IMR-90 (cell line): Measurements from ENCODE around the gene CD274. TPM values are rescaled to one million over a fixed set of nuclear protein-coding genes. Genes with fewer than 3 reads are reported as not detected.

Experiments used
- ATAC-seq: fragments of 200-7000 bp; cut with Tn5 transposase; 2 replicates; pipeline ENCODE4 v1.9.1; 2020; ENCODE audit warnings: low read depth, mild to moderate bottlenecking, moderate library complexity
- BruUV-seq: library from RNA; stranded (reverse); fragments of 400-500 nt; replicated peaks from 2 replicates; lab custom pipeline; 2021; lab: Mats Ljungman, UMichigan
- CTCF ChIA-PET: fragments of 300-600 bp; formaldehyde crosslinking; extraction: SDS; loops from one replicate; lab custom pipeline; 2021; ENCODE audit warnings: antibody characterized with exemption; lab: Yijun Ruan, JAX
- POLR2A ChIA-PET: fragments of 300-600 bp; sonication (Branson Sonifier 250); formaldehyde crosslinking; loops from one replicate; lab custom pipeline; 2022; ENCODE audit warnings: antibody characterized with exemption; ENCODE audit not compliant: unreplicated experiment; lab: Charles Lee
- DNase-seq: peaks from one replicate; pipeline ENCODE4 v3.0.0; 2013
- H2AFZ ChIP-seq: replicated peaks from 2 replicates; pipeline ENCODE3; 2013; ENCODE audit warnings: low read length, mild to moderate bottlenecking; ENCODE audit not compliant: poor library complexity
- H2AK5ac ChIP-seq: 2 replicates; pipeline ENCODE4 v1.6.1; 2013; ENCODE audit warnings: low read depth, low read length, inconsistent platforms
- H2AK9ac ChIP-seq: replicated peaks from 2 replicates; pipeline ENCODE3; 2013; ENCODE audit warnings: mild to moderate bottlenecking, low read depth, low read length, moderate library complexity; ENCODE audit not compliant: poor library complexity
- H2BK120ac ChIP-seq: 2 replicates; pipeline ENCODE4 v1.6.1; 2013; ENCODE audit warnings: low read depth, low read length, inconsistent platforms
- H2BK15ac ChIP-seq: 3 replicates; pipeline ENCODE4 v1.6.1; 2013; ENCODE audit warnings: low read depth, low read length, inconsistent platforms
- H2BK20ac ChIP-seq: 2 replicates; pipeline ENCODE4 v1.6.1; 2013; ENCODE audit warnings: low read depth, mild to moderate bottlenecking, inconsistent platforms, low read length, moderate library complexity
- H2BK5ac ChIP-seq: 2 replicates; pipeline ENCODE4 v1.6.1; 2013; ENCODE audit warnings: mild to moderate bottlenecking, low read depth, low read length, inconsistent platforms; ENCODE audit not compliant: poor library complexity, severe bottlenecking
- H3K14ac ChIP-seq: replicated peaks from 2 replicates; pipeline ENCODE4 v1.6.1; 2013; ENCODE audit warnings: low read depth, low read length, inconsistent platforms
- H3K18ac ChIP-seq: 2 replicates; pipeline ENCODE4 v1.6.1; 2013; ENCODE audit warnings: low read depth, low read length, control low read depth
- H3K23ac ChIP-seq: 2 replicates; pipeline ENCODE4 v1.6.1; 2013; ENCODE audit warnings: low read depth, low read length, inconsistent platforms
- H3K27ac ChIP-seq: 2 replicates; pipeline ENCODE4 v1.5.1; 2013; ENCODE audit warnings: mild to moderate bottlenecking, control low read depth, low read length; ENCODE audit not compliant: insufficient read depth
- H3K27me3 ChIP-seq: 2 replicates; pipeline ENCODE4 v1.6.1; 2013; ENCODE audit warnings: low read length; ENCODE audit not compliant: control insufficient read depth, insufficient read depth
- H3K36me3 ChIP-seq: 2 replicates; pipeline ENCODE4 v1.6.1; 2013; ENCODE audit warnings: low read length, mixed read lengths; ENCODE audit not compliant: control insufficient read depth, insufficient read depth
- H3K4ac ChIP-seq: 2 replicates; pipeline ENCODE4 v1.6.1; 2013; ENCODE audit warnings: low read depth, low read length, inconsistent platforms
- H3K4me1 ChIP-seq: 2 replicates; pipeline ENCODE4 v1.6.1; 2013; ENCODE audit warnings: low read length, mixed read lengths; ENCODE audit not compliant: control insufficient read depth, insufficient read depth
- H3K4me2 ChIP-seq: 2 replicates; pipeline ENCODE4 v1.6.1; 2013; ENCODE audit warnings: low read depth, mild to moderate bottlenecking, control low read depth, low read length, moderate library complexity
- H3K4me3 ChIP-seq: 2 replicates; pipeline ENCODE4 v1.5.1; 2013; ENCODE audit warnings: low read depth, mild to moderate bottlenecking, control low read depth, low read length, moderate library complexity; ENCODE audit not compliant: insufficient read depth
- H3K56ac ChIP-seq: 2 replicates; pipeline ENCODE4 v1.6.1; 2013; ENCODE audit warnings: low read length, inconsistent platforms; ENCODE audit not compliant: insufficient read depth; ENCODE audit errors: extremely low read depth
- H3K79me1 ChIP-seq, 2 experiments: 2 replicates each; pipeline ENCODE4 v1.6.1; 2013; ENCODE audit warnings: low read length in 2 of 2, inconsistent platforms in 1 of 2, low read depth in 1 of 2
- H3K9ac ChIP-seq: 2 replicates; pipeline ENCODE4 v1.6.1; 2013; ENCODE audit warnings: low read depth, low read length, control low read depth
- H3K9me1 ChIP-seq: 2 replicates; pipeline ENCODE4 v1.6.1; 2013; ENCODE audit warnings: low read length, inconsistent platforms; ENCODE audit not compliant: insufficient read depth
- H3K9me3 ChIP-seq: 2 replicates; pipeline ENCODE4 v1.6.1; 2013; ENCODE audit warnings: low read length; ENCODE audit not compliant: control insufficient read depth, insufficient read depth
- H4K20me1 ChIP-seq: 2 replicates; pipeline ENCODE4 v1.6.1; 2013; ENCODE audit warnings: low read length, inconsistent platforms; ENCODE audit not compliant: insufficient read depth
- H4K5ac ChIP-seq: 2 replicates; pipeline ENCODE4 v1.6.1; 2013; ENCODE audit warnings: mild to moderate bottlenecking, low read depth, low read length, control low read depth
- H4K8ac ChIP-seq, 2 experiments: 2 replicates each; pipeline ENCODE4 v1.6.1; 2013; ENCODE audit warnings: low read depth in 2 of 2, low read length in 2 of 2, control low read depth in 1 of 2, inconsistent platforms in 1 of 2
- H4K91ac ChIP-seq: 2 replicates; pipeline ENCODE4 v1.6.1; 2013; ENCODE audit warnings: low read depth, low read length, inconsistent platforms; ENCODE audit not compliant: insufficient read depth
- BHLHE40 ChIP-seq: fragments of 150-350 bp; IDR thresholded peaks from 2 replicates; pipeline ENCODE4 v1.6.1; 2016; ENCODE audit warnings: mild to moderate bottlenecking, low read depth, low read length
- NFE2L2 ChIP-seq: fragments of 150-350 bp; IDR thresholded peaks from 2 replicates; pipeline ENCODE4 v1.6.1; 2016; ENCODE audit warnings: low read depth, mild to moderate bottlenecking, low read length
- WGBS, 2 experiments: methylation state at CpG; one replicate each; pipeline versions ENCODE4 v1.1.5 to v1.1.7; 2013; ENCODE audit warnings: missing lambda C conversion rate in 2 of 2; ENCODE audit not compliant: insufficient read length in 1 of 2; ENCODE audit errors: extremely low coverage in 2 of 2; 5-methylcytosine and 5-hydroxymethylcytosine counted together
- dilution Hi-C: fragments of 300-500 bp; cut with HindIII; formaldehyde crosslinking; loops from one replicate; pipeline ENCODE4 v1.14.3; 2018; ENCODE audit warnings: low sequenced_read_pairs; ENCODE audit not compliant: unreplicated experiment
- in situ Hi-C: fragments of 300-500 bp; cut with MboI; formaldehyde crosslinking; loops from 3 replicates; pipeline ENCODE4 v1.14.3; 2019; ENCODE audit warnings: low sequenced_read_pairs, inconsistent platforms, mixed read lengths
- intact Hi-C: fragments of 100-400 bp; cut with micrococcal nuclease; formaldehyde crosslinking; loops from 2 replicates; pipeline ENCODE4 v1.10.0; 2022
- polyA plus RNA-seq, 3 experiments: library from polyadenylated mRNA; depleted of rRNA; stranded (reverse); fragments of >200 nt; gene quantifications; 2 replicates each; pipeline ENCODE4 v1.2.3, GENCODE V29; 2012; ENCODE audit warnings: low replicate concordance in 1 of 3
- total RNA-seq: library from RNA; depleted of rRNA; stranded (reverse); fragments of >200 nt; gene quantifications from 2 replicates; pipeline ENCODE4 v1.2.3, GENCODE V29; 2012
- TF ChIP-seq, protein P1 (sequence below): conservative IDR thresholded peaks from 2 replicates; pipeline ENCODE4 v1.5.1; 2012; ENCODE audit warnings: mild to moderate bottlenecking, low read depth, low read length, improper control_type of control experiment

Gene CD274
- total and polyA plus RNA-seq, 2 of the 4 experiments (the other 2 are of a cell fraction), result 17.4 to 19.4 TPM

DNA sequence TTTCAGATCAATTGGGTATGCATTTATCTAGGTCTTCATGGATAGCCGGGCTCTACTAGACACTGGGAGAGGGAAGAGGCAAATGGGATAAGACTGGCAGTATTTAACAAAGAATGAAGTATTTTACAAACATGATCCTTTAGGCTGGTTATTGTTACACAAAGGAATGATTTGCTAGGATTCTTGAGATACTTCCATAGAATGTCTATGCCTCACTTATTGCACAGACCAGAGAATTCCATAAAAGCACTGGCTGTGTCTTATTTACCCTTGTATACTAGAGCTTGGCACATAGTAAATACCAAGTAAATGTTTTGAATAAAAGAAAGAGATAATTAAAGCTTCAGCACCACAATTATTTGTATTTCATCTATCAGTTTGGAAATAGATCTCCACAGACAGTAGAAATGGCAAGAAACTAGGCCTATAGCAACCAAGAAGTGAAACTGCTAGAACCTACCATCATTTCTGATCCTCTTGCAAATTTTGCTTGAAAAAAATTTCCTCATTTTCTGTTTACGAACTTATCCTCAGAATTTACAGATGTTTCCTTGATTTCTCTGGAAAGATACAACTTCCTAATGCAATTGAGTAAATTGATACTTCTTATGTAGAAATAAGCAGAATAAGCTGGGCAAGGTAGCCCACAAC lies 63.7 kb downstream of the CD274 start:
- Histone ChIP-seq H3K4me1 (peaks cover 21% of the 10 kb centered on the region), H3K4ac (peak overlapping the region; percentile 32; the same call in 1 of the 2 replicates), H3K56ac (no peak overlapping the region), H3K4me3 (no peak overlapping the region), H3K4me2 (peak overlapping the region; percentile 57; the same call in 1 of the 2 replicates), H2AK9ac (no peak overlapping the region), H4K20me1 (no peaks in the 10 kb centered on the region), H3K79me1 (peaks cover 61 to 72% of the 10 kb centered on the region in 2 experiments), H4K5ac (peak overlapping the region; percentile 54; the same call in 1 of the 2 replicates), H2BK15ac (peak overlapping the region; percentile 23; the same call in 1 of the 3 replicates), H2AK5ac (peak overlapping the region; percentile 47; the same call in 1 of the 2 replicates), H2BK120ac (peak overlapping the region; percentile 80), H2AFZ (no peak overlapping the region), H2BK20ac (peak overlapping the region; percentile 23), H3K9ac (no peak overlapping the region), H3K23ac (peak overlapping the region; percentile 4; the same call in 1 of the 2 replicates), H2BK5ac (peak overlapping the region; percentile 86), H3K36me3 (no peaks in the 10 kb centered on the region; the same call in 1 of the 2 replicates), H3K27me3 (no peaks in the 10 kb centered on the region), H3K27ac (peak overlapping the region; percentile 59), H4K8ac (peak overlapping the region; percentile 37 to 74), H4K91ac (peak overlapping the region; percentile 54), H3K9me1 (peaks cover 18% of the 10 kb centered on the region), H3K18ac (peak overlapping the region; percentile 60), H3K9me3 (no peaks in the 10 kb centered on the region), H3K14ac (peak overlapping the region; percentile 34)
- no peak for ATAC-seq
- ChIA-PET CTCF (interaction anchor here (2.1 kb wide), 1 partner anchor 13 kb away, joined by 6 read pairs; no protein-coding TSS in a partner anchor), POLR2A (no interaction called here)
- WGBS, 2 experiments, result 100% methylated on average over 1 of the region's 2 CpGs; no CpG with 5 or more reads in 1 of the 2 experiments
- intact Hi-C loops (no loop called here), in situ Hi-C loops (loop anchor here (5.0 kb wide), 1 partner anchor 73 kb away; no protein-coding TSS in a partner anchor), dilution Hi-C loops (no loop called here)
- TF ChIP-seq, protein P1, sequence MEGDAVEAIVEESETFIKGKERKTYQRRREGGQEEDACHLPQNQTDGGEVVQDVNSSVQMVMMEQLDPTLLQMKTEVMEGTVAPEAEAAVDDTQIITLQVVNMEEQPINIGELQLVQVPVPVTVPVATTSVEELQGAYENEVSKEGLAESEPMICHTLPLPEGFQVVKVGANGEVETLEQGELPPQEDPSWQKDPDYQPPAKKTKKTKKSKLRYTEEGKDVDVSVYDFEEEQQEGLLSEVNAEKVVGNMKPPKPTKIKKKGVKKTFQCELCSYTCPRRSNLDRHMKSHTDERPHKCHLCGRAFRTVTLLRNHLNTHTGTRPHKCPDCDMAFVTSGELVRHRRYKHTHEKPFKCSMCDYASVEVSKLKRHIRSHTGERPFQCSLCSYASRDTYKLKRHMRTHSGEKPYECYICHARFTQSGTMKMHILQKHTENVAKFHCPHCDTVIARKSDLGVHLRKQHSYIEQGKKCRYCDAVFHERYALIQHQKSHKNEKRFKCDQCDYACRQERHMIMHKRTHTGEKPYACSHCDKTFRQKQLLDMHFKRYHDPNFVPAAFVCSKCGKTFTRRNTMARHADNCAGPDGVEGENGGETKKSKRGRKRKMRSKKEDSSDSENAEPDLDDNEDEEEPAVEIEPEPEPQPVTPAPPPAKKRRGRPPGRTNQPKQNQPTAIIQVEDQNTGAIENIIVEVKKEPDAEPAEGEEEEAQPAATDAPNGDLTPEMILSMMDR, result no peak
- TF ChIP-seq NFE2L2 (no peak), BHLHE40 (no peak)
- no peak for DNase-seq
- BruUV-seq, result no TSS peak
